Measurements from ENCODE around the gene ZNF862.

DNA sequence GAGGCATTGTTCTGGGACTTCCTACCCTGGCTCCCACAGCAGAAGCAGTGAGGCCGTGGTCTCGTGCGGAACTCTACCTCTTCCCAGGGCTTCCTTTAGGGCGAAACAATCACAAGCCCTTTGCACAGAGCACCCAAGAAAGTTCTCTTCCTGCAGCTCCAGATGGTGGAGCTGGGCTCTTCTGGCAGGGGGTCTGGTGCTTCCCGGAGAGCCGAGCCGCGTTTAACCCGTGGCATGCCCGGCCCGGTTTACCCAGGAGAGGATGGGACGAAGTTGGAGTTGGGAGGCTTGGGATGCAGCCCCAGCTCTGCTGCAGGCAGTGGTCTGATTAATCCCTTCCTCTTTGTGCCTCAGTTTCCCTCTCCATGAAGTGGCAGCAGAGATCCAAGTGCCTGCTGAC is 26.6 kb downstream of the ZNF862 start:
- TF ChIP-seq, protein P1, sequence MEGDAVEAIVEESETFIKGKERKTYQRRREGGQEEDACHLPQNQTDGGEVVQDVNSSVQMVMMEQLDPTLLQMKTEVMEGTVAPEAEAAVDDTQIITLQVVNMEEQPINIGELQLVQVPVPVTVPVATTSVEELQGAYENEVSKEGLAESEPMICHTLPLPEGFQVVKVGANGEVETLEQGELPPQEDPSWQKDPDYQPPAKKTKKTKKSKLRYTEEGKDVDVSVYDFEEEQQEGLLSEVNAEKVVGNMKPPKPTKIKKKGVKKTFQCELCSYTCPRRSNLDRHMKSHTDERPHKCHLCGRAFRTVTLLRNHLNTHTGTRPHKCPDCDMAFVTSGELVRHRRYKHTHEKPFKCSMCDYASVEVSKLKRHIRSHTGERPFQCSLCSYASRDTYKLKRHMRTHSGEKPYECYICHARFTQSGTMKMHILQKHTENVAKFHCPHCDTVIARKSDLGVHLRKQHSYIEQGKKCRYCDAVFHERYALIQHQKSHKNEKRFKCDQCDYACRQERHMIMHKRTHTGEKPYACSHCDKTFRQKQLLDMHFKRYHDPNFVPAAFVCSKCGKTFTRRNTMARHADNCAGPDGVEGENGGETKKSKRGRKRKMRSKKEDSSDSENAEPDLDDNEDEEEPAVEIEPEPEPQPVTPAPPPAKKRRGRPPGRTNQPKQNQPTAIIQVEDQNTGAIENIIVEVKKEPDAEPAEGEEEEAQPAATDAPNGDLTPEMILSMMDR (IDR thresholded peaks at IDR 0.05; ENCODE audit: borderline replicate concordance, extremely low read depth, low read length, poor library complexity, severe bottlenecking), result no peak
- TF ChIP-seq EZH2 (IDR thresholded peaks at IDR 0.05; ENCODE audit: borderline replicate concordance, low read depth, low read length, severe bottlenecking), result no peak
